Pancreas (tissue), 10 donors: Measurements from ENCODE around the gene ATP13A3. TPM values are rescaled to one million over a fixed set of nuclear protein-coding genes. Genes with fewer than 3 reads are reported as not detected.

Experiments
- ATAC-seq, 4 donors: fragments of 200-7000 bp; cut with Tn5 transposase; one replicate each; pipeline versions ENCODE4 v1.8.0 to v1.9.1; 2020; ENCODE audit warnings: mild to moderate bottlenecking in 4 of 4, moderate library complexity in 4 of 4
- DNase-seq, 6 donors: peaks; one replicate each; pipeline ENCODE4 v3.0.0-alpha.2; 2020
- FAIRE-seq: peaks from 2 replicates; lab custom pipeline; 2012; peaks lifted over from hg19 to GRCh38; lab: Jason Lieb, UNC
- H3K27ac ChIP-seq, 4 donors: fragments of 200-600 bp; sonication (generic); 1 replicate in 3 of 4; 2 replicates in 1 of 4; pipeline versions ENCODE4 v1.5.0 to v1.8.0; 2020
- H3K27me3 ChIP-seq, 4 donors: fragments of 200-600 bp; one replicate each; pipeline ENCODE4 v1.8.0; 2021
- H3K36me3 ChIP-seq, 3 donors: fragments of 200-600 bp; sonication (generic) in 1 of 3; one replicate each; pipeline versions ENCODE4 v1.5.0 to v1.8.0; 2020 to 2021
- H3K4me1 ChIP-seq, 3 donors: fragments of 200-600 bp; one replicate each; pipeline ENCODE4 v1.8.0; 2021
- H3K4me3 ChIP-seq, 4 donors: fragments of 200-600 bp; sonication (generic) in 2 of 4; one replicate each; pipeline versions ENCODE4 v1.5.0 to v1.8.0; 2020 to 2021
- H3K9me3 ChIP-seq, 4 donors: fragments of 200-600 bp; one replicate each; pipeline ENCODE4 v1.8.0; 2021
- WGBS, 2 donors: extraction: QIAGEN DNeasy Blood & Tissue Kit; methylation state at CpG; one replicate each; pipeline ENCODE4 v1.1.7; 2013; 5-methylcytosine and 5-hydroxymethylcytosine counted together
- intact Hi-C, 3 donors: fragments of 100-400 bp; cut with DNase I; formaldehyde crosslinking; loops; one replicate each; pipeline versions ENCODE4 v1.11.1 to v1.14.2; 2022
- polyA plus RNA-seq, 2 donors: library from polyadenylated mRNA; stranded (reverse); fragments of 200-250 nt; gene quantifications; one replicate each; pipeline ENCODE4 v1.2.3, GENCODE V29; 2013
- total RNA-seq, 6 donors: library from RNA; stranded (reverse); fragmentation: NEBNext Ultra II Directional in 4 of 6; extraction: Animal tissue kit (Norgen Biotek cat#: 25700) in 4 of 6; gene quantifications; one replicate each; pipeline versions ENCODE4 v1.2.1 to v1.2.4, GENCODE V29; 2021 to 2023
- TF ChIP-seq, protein P1 (sequence below), 4 donors: fragments of 200-600 bp; sonication (generic) in 3 of 4; IDR thresholded peaks; one replicate each; pipeline versions ENCODE4 v1.5.0 to v1.8.0; 2021; ENCODE audit warnings: antibody characterized with exemption in 4 of 4
- donor health status: healthy with polysubstance abuse.
- donor health status: DM: no; HTN: no; CAD: no; lungs with moderate emphysema.
- donor health status: DM: no; HTN: no; CAD: no.
- donor health status: control.
- donor health status: control.
- donor health status: Bipolar disorder and iron deficiency.
- donor health status: DM: yes; HTN: yes; CAD: no.
- donor health status: DM: no; HTN: no; CAD: no.
- donor health status: DM: no; HTN: no; CAD: no.
- donor health status: DM: yes; HTN: yes; CAD: no.

The ATP13A3 gene
- total and polyA plus RNA-seq, 8 donors: 9.3 to 66.6 (median 24.7) TPM

DNA sequence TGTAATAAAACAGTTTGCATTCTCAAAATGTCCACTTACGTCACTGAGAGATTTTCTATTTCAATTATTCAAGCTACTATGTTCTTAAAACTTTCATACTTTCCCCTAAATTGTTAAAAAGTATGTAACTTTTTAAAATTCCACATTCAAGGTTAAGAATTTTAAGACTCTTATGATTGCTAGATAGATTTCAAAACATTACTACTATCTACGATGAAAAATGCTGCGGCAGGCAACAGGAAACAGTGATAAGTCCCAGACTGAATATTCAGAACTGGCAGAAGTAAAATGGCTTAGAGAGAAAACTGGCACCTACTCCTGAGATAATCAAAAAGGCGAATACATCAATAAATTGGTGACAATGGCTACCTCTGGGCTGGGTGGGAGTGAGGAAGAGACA, 16.2 kb downstream of the ATP13A3 start:
- H3K4me1 ChIP-seq: peaks cover 0 to 8% (median 0%) of the 10 kb centered on the region in 3 donors
- H3K27me3 ChIP-seq: no peaks in the 10 kb centered on the region
- intact Hi-C loops: loop anchor here in 2 of 3 donors (10.0 kb wide), 2 partner anchors 114 to 124 kb away; no protein-coding TSS in a partner anchor
- H3K27ac ChIP-seq: no peak overlapping the region
- no peak overlapping the region for H3K4me3 ChIP-seq
- H3K9me3 ChIP-seq: peaks cover 0 to 3% (median 0%) of the 10 kb centered on the region in 4 donors
- DNase-seq (no peak), FAIRE-seq (no peak), ATAC-seq (no peak)
- TF ChIP-seq, protein P1, sequence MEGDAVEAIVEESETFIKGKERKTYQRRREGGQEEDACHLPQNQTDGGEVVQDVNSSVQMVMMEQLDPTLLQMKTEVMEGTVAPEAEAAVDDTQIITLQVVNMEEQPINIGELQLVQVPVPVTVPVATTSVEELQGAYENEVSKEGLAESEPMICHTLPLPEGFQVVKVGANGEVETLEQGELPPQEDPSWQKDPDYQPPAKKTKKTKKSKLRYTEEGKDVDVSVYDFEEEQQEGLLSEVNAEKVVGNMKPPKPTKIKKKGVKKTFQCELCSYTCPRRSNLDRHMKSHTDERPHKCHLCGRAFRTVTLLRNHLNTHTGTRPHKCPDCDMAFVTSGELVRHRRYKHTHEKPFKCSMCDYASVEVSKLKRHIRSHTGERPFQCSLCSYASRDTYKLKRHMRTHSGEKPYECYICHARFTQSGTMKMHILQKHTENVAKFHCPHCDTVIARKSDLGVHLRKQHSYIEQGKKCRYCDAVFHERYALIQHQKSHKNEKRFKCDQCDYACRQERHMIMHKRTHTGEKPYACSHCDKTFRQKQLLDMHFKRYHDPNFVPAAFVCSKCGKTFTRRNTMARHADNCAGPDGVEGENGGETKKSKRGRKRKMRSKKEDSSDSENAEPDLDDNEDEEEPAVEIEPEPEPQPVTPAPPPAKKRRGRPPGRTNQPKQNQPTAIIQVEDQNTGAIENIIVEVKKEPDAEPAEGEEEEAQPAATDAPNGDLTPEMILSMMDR (IDR thresholded peaks at IDR 0.05): no peak
- WGBS, 2 donors: 43 to 47% methylated on average over 4 of the region's 4 CpGs
- no peaks in the 10 kb centered on the region for H3K36me3 ChIP-seq

DNA sequence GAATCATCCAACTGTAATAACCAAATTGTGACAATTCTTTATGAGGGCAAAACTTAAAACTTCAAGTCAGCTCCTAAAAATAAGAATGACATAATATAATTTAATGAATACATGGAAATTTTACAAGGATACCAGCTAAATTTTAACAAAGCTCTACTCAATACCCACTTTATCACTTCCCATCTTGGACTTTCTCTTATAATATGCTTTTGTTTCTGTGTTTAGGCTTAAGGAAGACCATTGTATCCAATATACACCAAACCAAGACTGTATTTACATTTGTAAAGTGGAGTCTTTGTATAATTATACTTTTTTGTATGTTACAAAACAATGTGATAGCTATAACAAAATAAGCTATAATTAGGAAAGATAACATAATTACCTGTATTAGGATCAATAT, 16.8 kb downstream of the ATP13A3 start:
- intact Hi-C loops: loop anchor here in 2 of 3 donors (10.0 kb wide), 2 partner anchors 115 to 125 kb away; no protein-coding TSS in a partner anchor
- Histone ChIP-seq H3K9me3 (peaks cover 0 to 3% (median 0%) of the 10 kb centered on the region in 4 donors), H3K27ac (no peak overlapping the region), H3K27me3 (no peaks in the 10 kb centered on the region), H3K36me3 (no peaks in the 10 kb centered on the region), H3K4me3 (no peak overlapping the region), H3K4me1 (peaks cover 0 to 6% (median 0%) of the 10 kb centered on the region in 3 donors)
- DNase-seq: no peak
- ATAC-seq: no peak
- no peak for FAIRE-seq
- TF ChIP-seq, protein P1 (IDR thresholded peaks at IDR 0.05): no peak

DNA sequence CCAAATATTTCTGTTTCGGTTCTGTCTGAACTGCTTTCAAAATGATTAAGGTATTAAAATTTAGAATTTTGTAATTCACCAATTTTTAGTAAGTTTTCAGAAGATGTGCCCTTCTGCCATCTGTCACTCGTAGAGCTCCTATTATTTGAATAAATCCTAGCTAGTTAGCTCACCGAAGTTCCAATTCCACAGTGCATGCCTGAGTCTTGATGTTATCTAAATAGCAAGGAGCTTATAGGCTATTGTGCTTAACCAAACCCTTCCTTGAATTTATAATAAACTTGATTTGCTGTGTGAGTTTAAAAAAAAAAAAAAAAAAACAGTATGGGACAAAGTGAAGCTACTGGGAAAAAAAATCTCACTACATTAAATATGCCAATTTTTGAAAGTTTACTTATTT, 18.7 kb downstream of the ATP13A3 start:
- FAIRE-seq: no peak
- no peak for ATAC-seq
- Histone ChIP-seq H3K4me3 (no peak overlapping the region), H3K36me3 (no peaks in the 10 kb centered on the region), H3K27me3 (no peaks in the 10 kb centered on the region), H3K27ac (no peak overlapping the region), H3K4me1 (peaks cover 0 to 5% (median 2%) of the 10 kb centered on the region in 3 donors), H3K9me3 (peaks cover 0 to 3% (median 0%) of the 10 kb centered on the region in 4 donors)
- intact Hi-C loops: no loop called here
- WGBS, 2 donors: 80 to 86% methylated on average over 3 of the region's 3 CpGs
- DNase-seq: no peak
- TF ChIP-seq, protein P1 (IDR thresholded peaks at IDR 0.05): no peak

DNA sequence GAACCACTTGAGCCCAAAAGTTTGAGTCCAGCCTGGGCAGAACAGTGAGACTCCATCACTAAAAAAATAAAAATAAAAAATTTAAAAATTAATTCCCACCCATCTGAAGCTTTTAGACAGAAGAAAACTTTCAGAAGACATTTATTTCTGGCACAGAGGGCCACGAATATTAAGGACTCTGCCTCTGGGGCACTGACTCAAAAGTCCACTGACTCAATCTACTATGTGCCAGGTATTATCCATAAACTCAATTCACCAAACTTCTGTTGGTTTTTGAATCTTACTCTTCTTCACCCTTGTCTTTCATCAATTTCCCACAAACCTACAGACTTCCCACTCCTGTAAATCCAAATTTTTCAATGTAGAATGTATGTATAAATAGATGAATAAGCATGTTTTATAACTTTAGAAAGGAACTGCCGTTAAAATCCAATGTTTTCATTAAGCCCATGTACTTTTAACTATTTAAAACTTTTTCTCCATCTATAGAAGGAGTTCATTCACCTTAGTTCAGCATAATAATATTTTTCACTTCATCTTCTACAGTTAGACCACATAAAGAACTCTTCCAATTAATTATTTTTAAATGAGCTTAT, 19.9 kb downstream of the ATP13A3 start:
- 81 to 90% methylated on average over 2 of the region's 2 CpGs for WGBS, 2 donors
- Histone ChIP-seq H3K27ac (no peak overlapping the region), H3K27me3 (no peaks in the 10 kb centered on the region), H3K4me1 (peaks cover 0 to 8% (median 5%) of the 10 kb centered on the region in 3 donors), H3K4me3 (no peak overlapping the region), H3K36me3 (no peaks in the 10 kb centered on the region), H3K9me3 (peaks cover 0 to 3% (median 0%) of the 10 kb centered on the region in 4 donors)
- TF ChIP-seq, protein P1 (IDR thresholded peaks at IDR 0.05): no peak
- no peak for FAIRE-seq
- no peak for ATAC-seq
- DNase-seq: no peak
- intact Hi-C loops: no loop called here

DNA sequence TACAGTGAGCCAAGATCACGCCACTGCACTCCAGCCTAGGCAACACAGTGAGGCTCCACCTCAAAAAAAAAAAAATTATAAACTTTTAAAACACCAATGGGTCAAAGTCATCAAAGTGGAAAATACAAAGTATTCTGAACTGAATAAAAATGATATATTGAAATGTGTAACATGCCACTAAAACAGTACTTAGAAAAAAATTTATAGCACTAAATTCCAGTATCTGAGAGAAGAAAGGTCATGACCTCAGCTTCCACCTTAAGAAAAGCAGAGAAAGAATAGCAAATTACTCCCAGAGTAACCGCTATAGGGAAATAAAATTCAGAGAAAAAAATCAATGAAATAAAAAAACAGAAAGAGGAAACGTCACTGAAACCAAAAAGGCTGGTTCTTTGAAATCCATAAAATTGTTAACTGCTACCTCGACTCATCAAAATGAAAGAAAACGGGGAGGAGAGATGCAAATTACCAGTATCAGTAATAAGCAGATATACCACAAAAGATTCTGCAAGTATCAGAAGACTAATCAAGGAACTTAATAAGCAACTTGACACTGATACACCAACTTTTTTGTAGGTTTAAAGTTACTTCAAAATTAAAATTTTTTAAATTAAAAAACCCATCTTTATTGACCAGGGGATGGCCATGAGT, 20.8 kb downstream of the ATP13A3 start:
- intact Hi-C loops: no loop called here
- no peak overlapping the region for H3K4me3 ChIP-seq
- TF ChIP-seq, protein P1 (IDR thresholded peaks at IDR 0.05): no peak
- peaks cover 0 to 3% (median 0%) of the 10 kb centered on the region in 4 donors for H3K9me3 ChIP-seq
- H3K27ac ChIP-seq: no peak overlapping the region
- no peak for ATAC-seq
- 65 to 67% methylated on average over 5 of the region's 5 CpGs for WGBS, 2 donors
- FAIRE-seq: no peak
- H3K36me3 ChIP-seq: no peaks in the 10 kb centered on the region
- peaks cover 0 to 8% (median 5%) of the 10 kb centered on the region in 3 donors for H3K4me1 ChIP-seq
- DNase-seq: no peak
- H3K27me3 ChIP-seq: no peaks in the 10 kb centered on the region
